RWPE2 (cell line): ENCODE data around the gene ARSG.

ENCODE experiments used
- ATAC-seq: fragments of 200-7000 bp; cut with Tn5 transposase; 3 replicates; pipeline ENCODE4 v1.9.1; 2021; ENCODE audit warnings: low read depth
- DNase-seq: peaks from one replicate; pipeline ENCODE4 v3.0.0-alpha.2; 2020; ENCODE audit warnings: low spot score
- H3K27ac ChIP-seq: fragments of 450-650 bp; 2 replicates; pipeline ENCODE4 v1.5.1; 2017; ENCODE audit warnings: mild to moderate bottlenecking; ENCODE audit not compliant: poor library complexity, severe bottlenecking
- H3K27me3 ChIP-seq: fragments of 250-450 bp; sonication (Bioruptor Pico); 2 replicates; pipeline ENCODE4 v1.5.1; 2021; ENCODE audit warnings: mild to moderate bottlenecking, moderate library complexity; ENCODE audit not compliant: insufficient read depth, poor library complexity, severe bottlenecking
- H3K36me3 ChIP-seq: fragments of 250-450 bp; sonication (Bioruptor Pico); 2 replicates; pipeline ENCODE4 v1.5.1; 2020; ENCODE audit warnings: low read depth, mild to moderate bottlenecking, moderate library complexity
- H3K4me1 ChIP-seq: fragments of 250-450 bp; sonication (Bioruptor Pico); 2 replicates; pipeline ENCODE4 v1.5.1; 2021; ENCODE audit warnings: mild to moderate bottlenecking, moderate library complexity; ENCODE audit not compliant: insufficient read depth, poor library complexity, severe bottlenecking
- H3K4me3 ChIP-seq: fragments of 250-450 bp; sonication (Bioruptor Pico); 2 replicates; pipeline ENCODE4 v1.5.1; 2021; ENCODE audit warnings: mild to moderate bottlenecking, moderate library complexity; ENCODE audit not compliant: severe bottlenecking
- H3K9me3 ChIP-seq: fragments of 250-450 bp; sonication (Bioruptor Pico); 2 replicates; pipeline ENCODE4 v1.5.1; 2021; ENCODE audit warnings: mild to moderate bottlenecking, moderate library complexity; ENCODE audit not compliant: severe bottlenecking
- TF ChIP-seq, protein P1 (sequence below): fragments of 450-650 bp; IDR thresholded peaks from one replicate; pipeline ENCODE4 v1.5.1; 2017; ENCODE audit warnings: mild to moderate bottlenecking, moderate library complexity; ENCODE audit not compliant: poor library complexity, severe bottlenecking

The ARSG gene

DNA sequence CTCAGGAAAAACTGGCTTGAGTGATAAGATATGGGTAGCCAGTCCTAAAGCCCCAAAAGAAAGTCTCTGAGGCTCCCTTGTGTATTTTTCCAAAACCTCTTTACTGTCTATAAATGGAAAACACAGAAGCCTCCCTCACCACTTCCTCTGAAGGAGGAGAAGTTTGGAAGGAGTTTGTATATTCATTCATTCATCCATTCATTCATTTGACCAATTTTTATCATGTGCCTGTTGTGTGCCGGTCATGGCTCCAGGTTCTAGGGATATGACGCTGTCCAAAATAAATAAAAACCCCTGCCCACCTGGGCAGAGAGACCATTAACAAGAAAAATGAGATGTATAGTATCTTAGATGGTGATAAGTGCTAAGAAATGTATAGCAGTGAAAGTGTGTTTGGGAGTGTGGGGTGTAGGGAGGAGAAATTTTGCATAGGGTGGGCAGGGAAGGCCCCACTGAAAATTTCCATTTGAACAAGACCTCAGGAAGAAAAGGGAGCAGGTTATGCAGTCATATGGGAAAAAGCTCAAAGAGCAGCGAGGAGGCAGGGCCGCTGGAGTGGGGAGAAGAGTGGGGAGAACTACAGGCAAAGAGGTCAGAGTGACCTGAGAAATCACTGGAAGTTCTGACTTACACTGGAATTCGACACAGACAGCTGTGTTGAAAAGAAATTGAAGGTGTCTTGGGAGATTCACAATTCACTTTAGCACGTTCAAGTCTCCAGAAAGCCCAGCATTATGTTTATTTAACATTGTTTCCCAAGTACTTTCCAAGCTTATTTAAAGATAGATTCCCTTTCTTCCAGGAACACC is 172.1 kb downstream of the ARSG start:
- no peak for ATAC-seq
- H3K4me3 ChIP-seq, result no peak overlapping the region
- no peaks in the 10 kb centered on the region for H3K27me3 ChIP-seq
- H3K9me3 ChIP-seq, result no peaks in the 10 kb centered on the region
- TF ChIP-seq, protein P1, sequence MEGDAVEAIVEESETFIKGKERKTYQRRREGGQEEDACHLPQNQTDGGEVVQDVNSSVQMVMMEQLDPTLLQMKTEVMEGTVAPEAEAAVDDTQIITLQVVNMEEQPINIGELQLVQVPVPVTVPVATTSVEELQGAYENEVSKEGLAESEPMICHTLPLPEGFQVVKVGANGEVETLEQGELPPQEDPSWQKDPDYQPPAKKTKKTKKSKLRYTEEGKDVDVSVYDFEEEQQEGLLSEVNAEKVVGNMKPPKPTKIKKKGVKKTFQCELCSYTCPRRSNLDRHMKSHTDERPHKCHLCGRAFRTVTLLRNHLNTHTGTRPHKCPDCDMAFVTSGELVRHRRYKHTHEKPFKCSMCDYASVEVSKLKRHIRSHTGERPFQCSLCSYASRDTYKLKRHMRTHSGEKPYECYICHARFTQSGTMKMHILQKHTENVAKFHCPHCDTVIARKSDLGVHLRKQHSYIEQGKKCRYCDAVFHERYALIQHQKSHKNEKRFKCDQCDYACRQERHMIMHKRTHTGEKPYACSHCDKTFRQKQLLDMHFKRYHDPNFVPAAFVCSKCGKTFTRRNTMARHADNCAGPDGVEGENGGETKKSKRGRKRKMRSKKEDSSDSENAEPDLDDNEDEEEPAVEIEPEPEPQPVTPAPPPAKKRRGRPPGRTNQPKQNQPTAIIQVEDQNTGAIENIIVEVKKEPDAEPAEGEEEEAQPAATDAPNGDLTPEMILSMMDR, result peak; percentile 65
- H3K4me1 ChIP-seq, result peaks cover 11% of the 10 kb centered on the region
- no peak for DNase-seq
- H3K36me3 ChIP-seq, result no peaks in the 10 kb centered on the region
- no peak overlapping the region for H3K27ac ChIP-seq

DNA sequence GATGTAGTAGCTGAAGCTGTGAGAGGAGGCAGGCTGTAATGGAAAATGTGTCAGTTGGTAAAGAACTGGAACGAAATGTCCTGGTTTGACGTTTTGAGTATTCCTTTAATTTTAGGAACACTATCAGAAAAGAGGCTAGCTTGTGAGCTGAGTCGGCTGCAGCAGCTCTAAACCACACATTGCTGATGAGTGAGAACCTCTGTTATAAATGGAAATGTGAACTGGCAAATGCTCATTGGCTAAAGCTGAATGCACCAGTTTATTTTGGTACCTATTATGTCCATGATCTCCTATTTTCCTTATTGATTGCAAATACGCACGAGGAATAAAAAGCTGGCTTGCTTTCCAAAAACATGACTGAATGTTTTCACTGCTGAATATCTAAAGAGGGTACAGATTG is 177.0 kb downstream of the ARSG start:
- Histone ChIP-seq H3K4me1 (no peaks in the 10 kb centered on the region), H3K36me3 (no peaks in the 10 kb centered on the region), H3K27ac (no peak overlapping the region), H3K27me3 (no peaks in the 10 kb centered on the region), H3K9me3 (no peaks in the 10 kb centered on the region), H3K4me3 (no peak overlapping the region)
- ATAC-seq, result no peak
- DNase-seq, result no peak
- TF ChIP-seq, protein P1, result no peak

GRCh38 chr17:68468788-68469187 is 177.5 kb downstream of the ARSG start:
- TF ChIP-seq, protein P1, result no peak
- Histone ChIP-seq H3K27me3 (no peaks in the 10 kb centered on the region), H3K36me3 (no peaks in the 10 kb centered on the region), H3K4me3 (no peak overlapping the region), H3K4me1 (no peaks in the 10 kb centered on the region), H3K9me3 (no peaks in the 10 kb centered on the region), H3K27ac (no peak overlapping the region)
- ATAC-seq, result no peak
- no peak for DNase-seq
